Activated T-cell treated with anti-CD3 and anti-CD28 coated beads for 1 hour (primary cell): ENCODE measurements around the gene PDE4D.
"Not testable (repeated sequence)": the region's sequence is repeated elsewhere in the genome, so short reads cannot be mapped to it uniquely, and the experiment has no call there.

Source experiments
- DNase-seq: peaks from one replicate; pipeline ENCODE4 v3.0.0-alpha.2; 2020; ENCODE audit warnings: low read depth

Gene PDE4D

GRCh38 chr5:59002162-59002825 is 891.2 kb downstream of the PDE4D start:
- DNase-seq: no peak

DNA sequence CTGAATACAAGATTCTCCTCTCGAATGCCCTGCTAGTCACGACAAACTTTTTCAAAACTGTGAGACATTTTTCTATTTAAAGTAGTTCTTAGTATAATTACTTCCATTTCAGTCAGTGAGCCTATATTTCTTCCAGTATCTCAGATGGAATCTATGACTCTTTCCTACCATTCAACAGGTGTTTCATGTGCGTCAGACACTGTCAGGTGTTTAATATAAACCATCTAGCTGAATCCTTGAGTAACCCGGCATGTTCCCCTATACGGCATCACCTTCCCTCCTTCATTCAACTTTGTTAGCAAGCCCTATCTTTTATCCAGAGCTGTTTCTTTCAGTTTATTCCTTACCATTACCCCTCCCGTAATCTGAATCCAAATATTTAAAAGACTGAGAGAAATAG is 891.8 kb downstream of the PDE4D start:
- no peak for DNase-seq

GRCh38 chr5:59001154-59001553 is 892.4 kb downstream of the PDE4D start:
- DNase-seq: no peak

GRCh38 chr5:59000211-59000610 is 893.3 kb downstream of the PDE4D start:
- no peak for DNase-seq

DNA sequence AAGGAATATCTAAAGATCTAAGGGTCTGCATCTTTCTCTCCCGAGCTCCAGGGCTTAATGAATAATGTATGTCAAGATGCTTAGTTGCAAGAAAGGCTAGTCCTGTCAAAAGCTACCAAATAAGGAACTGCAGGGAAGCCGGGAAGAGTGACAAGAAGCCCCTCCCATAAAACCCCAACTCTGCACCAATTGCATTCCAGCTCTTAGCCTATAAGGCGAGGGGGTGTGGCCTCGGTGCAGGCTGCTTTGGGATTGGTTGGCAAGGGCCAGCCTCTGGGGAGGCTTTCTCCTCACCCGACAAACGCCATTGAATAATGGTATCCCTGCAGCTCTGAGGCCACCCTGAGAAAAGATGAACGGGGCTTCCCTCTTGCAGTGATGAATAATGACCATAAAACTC is 893.7 kb downstream of the PDE4D start:
- DNase-seq: no peak

DNA sequence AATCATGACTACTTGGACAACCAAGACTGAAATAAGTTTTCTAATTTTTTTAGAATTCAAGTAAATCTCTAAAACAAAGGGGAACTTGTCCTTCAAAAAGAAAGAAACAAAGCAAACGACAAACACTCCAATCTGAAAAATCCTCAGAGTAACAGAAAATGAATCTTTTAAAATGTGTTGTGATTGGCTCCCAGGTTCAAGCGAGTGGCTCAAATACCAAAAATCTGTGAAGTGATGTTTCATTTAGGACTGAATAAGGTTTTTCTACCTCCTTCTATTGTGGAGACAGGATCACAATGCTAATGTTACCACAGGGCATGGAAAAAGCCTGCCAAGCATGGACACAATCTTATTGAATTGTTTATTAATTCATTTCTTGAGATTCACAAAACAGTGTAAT is 895.0 kb downstream of the PDE4D start:
- no peak for DNase-seq

DNA sequence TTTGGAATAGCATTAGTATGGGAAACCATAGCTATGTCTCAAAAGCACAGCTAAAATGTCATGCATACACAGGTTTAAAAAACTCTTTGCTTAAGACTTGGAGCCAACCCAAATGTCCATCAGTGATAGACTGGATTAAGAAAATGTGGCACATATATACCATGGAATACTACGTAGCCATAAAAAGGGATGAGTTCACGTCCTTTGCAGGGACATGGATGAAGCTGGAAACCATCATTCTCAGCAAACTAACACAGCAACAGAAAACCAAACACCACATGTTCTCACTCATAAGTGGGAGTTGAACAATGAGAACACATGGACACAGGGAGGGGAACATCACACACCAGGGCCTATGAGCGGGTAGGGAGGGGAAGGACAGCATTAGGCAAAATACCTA is 897.7 kb downstream of the PDE4D start:
- DNase-seq: not testable (repeated sequence)

DNA sequence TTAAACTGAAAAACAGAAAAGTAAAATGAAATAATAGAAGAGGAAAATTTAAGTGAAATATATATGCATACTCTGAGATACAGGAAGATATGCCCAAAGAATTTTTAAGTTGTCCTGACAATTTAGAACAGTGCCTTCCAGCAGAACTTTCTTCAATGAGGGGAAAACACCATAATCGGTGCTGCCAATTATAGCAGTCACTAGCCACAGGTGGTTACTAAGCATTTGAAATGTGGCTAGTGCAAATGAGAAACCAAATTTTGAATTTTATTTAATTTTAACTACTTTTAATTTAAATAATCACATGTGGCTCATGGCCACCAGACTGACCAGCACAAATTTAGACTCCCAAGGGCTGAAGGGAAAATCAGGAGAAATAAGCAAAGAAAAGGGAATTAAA is 900.1 kb downstream of the PDE4D start:
- no peak for DNase-seq

- no peak for DNase-seq
These were observed 904.6 kb downstream of the PDE4D start for GRCh38 chr5:58988938-58989337.

GRCh38 chr5:58987193-58987592 is 906.3 kb downstream of the PDE4D start:
- no peak for DNase-seq

DNA sequence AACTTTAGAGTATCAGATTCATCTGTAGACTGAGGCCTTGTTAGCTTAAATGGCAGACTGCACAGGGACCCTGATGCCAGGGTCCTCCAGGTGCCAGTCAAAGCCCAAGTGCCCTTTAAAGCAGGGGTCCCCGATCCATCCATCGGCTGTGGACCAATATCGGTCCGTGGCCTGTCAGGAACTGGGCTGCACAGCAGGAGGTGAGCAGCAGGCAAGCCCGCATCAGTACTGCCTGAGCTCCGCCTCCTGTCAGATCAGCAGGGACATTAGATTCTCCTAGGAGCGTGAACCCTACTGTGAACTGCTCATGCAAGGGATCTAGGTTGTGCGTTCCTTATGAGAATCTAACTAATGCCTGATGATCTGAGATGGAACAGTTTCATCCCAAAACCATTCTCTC is 907.2 kb downstream of the PDE4D start:
- no peak for DNase-seq

DNA sequence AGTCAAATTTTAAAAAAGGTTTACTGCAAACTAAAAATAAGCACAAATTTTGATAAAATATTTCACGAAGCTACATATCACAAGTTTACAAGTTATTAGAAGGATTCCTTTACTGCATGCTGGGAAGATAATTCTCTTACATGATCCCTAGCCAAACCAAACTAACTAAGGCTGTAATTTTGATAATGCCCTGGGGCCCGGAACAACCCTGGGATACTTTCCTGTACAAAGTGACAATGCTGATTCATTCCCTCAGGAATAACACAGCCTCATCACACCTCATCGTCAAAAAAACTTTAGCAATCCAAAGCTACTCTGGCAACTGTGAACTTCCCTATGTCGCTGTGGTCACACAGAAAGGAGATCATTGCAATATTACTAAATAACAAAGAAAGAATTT is 907.8 kb downstream of the PDE4D start:
- DNase-seq: no peak

GRCh38 chr5:58985311-58985710 is 908.2 kb downstream of the PDE4D start:
- DNase-seq: no peak

DNA sequence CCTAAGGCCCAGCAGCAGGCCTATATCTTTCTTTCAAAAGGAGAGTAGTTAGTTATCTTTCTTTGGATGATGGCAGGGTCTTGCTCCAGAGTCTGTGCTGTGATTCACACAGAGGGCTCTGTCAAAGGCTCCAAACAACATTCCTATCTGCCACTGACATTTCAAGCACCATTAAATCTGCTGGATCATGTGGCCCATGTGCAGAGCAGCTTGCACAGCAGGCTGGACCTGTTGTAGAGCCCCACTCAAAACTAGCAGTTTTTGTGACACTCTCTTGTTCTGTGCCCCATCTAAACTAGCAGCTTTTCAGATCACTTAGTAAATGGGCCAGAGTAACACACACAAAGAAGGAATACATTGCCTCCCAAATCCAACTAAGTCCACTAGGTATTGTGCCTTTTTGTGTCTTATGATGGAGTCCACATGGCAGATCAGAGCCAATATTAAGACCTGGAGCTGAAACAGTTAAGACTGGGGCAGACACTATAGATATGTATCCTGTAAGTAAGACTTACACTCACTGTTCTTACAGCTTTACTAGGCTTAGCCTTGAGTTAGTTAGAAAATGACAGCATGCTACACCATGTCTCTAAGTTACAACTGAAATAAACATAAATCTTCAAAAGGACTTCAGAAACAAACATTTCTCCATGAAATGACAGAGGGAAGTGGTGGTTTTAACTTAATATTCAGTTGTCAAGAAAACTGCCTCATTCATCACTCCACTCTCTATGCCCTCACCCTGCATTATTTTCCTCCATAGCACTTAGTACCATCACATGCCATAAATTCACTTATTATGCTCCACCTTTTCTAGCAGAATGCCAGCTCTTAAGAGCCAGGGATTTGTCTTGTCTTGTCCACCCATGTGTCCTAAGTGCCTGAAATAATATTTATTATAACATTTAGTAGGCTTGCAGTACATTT is 909.7 kb downstream of the PDE4D start:
- no peak for DNase-seq

- DNase-seq: no peak
These were observed 912.6 kb downstream of the PDE4D start for GRCh38 chr5:58980890-58981289.

DNA sequence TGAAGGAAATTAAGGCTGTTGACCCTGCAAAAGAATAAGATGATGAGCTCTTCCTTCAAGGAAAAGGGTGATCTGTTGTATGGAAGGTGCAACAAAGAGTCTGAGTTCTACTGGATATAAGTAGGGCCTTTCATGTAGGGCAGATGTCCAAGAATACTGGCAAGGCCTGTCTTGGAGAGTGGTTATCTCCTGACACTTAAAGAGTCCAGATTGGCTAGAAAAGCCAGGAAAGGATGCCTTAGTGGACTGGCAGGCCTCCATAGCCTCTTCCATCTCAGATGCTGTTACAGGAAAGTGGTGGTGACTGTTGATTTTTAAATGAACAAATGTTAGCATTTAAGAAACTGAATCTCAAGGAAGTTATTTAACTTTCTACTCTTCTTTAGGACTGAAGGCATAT is 914.4 kb downstream of the PDE4D start:
- DNase-seq: no peak

DNA sequence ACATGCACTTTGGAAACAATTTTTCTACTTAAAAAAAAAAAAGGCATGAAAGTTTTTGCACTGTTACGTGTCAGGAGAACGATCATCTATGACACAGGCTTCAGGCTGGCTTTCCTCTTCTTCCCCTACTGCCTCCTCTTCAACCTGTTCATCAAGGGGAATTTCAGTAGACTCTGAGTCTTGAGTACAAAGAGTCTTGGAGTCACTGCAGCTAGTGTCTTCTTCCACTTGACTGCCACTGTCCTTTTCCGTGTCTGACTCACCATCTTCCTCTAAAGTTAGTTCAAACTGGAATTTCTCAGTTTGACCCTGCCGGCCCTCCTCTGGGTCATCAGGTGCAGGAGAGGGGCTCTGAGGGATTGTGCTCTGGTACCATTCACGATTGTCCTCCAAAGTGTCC is 918.9 kb downstream of the PDE4D start:
- DNase-seq: no peak

DNA sequence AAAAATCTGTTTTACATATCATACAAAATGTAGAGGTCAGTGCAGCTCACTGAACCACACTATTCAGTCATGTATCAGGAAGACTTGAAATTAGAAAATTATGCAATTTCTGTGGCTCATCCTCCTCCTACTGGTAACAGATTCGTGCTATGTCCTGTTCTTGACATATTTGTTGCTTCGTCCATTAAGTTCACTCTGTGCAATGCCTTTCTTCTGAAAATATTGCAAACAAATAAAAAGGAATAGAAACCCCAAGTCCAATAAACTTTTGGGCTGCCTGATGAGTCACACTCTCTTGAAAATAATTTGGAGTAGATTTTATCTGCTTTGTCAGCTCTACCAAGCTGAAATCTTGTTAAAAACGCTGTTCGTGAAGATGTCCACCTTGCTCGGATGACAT is 919.4 kb downstream of the PDE4D start:
- DNase-seq: no peak

GRCh38 chr5:58972301-58972700 is 921.2 kb downstream of the PDE4D start:
- DNase-seq: no peak

GRCh38 chr5:58970766-58971165 is 922.8 kb downstream of the PDE4D start:
- no peak for DNase-seq

DNA sequence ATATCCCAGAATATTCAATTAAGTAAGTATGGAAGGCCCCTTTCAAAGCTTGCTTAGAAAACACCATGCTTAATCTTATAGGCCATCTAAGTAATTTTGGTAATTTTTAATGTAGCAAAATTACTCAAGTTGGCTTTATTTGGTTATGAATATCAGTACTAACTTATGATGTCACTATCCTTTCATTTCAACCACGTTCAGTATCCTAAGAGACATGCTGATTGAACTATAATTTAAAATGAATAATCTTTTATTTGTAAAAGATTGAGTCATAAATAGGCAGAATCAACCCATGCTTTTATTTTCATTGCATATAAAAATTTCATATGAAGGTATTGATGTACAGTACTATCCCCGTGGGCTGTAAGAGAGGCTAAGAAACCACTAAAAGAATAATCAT is 923.7 kb downstream of the PDE4D start:
- no peak for DNase-seq

GRCh38 chr5:58969253-58969652 is 924.3 kb downstream of the PDE4D start:
- DNase-seq: no peak

DNA sequence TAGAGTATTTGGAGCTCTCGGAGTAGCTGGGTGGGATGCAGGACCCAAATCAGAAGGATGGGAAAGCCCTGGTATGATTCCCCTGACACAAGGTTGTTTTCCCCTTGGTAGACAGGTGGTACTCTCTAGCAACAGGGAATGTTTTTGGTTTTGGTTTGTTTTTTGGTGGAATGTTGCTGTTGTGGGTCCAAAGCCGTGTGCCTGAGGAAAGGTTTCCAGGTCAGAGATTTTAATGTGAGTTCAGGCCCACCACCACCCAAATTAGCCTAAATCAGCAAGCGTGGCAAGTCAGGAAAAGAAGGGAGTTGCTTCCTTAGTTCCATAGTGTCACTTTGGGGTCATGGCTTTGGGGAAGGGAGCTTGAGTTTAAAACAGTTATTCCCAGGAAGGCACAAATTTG is 925.2 kb downstream of the PDE4D start:
- no peak for DNase-seq
